A673 (cell line): ENCODE data around the gene FAM210A.

Source experiments
- EZH2 ChIP-seq: fragments of 200-600 bp; sonication (generic); IDR thresholded peaks from 2 replicates; pipeline ENCODE4 v1.6.1; 2017; ENCODE audit warnings: borderline replicate concordance, low read depth, mild to moderate bottlenecking, mixed read lengths, antibody characterized with exemption, low read length; ENCODE audit not compliant: poor library complexity, severe bottlenecking
- TF ChIP-seq, protein P1 (sequence below): fragments of 300-800, 200-600 bp; sonication (generic); conservative IDR thresholded peaks from 2 replicates; pipeline ENCODE4 v1.5.1; 2017; ENCODE audit warnings: low read depth, mild to moderate bottlenecking, antibody characterized with exemption, low read length, moderate library complexity, mixed read lengths

DNA sequence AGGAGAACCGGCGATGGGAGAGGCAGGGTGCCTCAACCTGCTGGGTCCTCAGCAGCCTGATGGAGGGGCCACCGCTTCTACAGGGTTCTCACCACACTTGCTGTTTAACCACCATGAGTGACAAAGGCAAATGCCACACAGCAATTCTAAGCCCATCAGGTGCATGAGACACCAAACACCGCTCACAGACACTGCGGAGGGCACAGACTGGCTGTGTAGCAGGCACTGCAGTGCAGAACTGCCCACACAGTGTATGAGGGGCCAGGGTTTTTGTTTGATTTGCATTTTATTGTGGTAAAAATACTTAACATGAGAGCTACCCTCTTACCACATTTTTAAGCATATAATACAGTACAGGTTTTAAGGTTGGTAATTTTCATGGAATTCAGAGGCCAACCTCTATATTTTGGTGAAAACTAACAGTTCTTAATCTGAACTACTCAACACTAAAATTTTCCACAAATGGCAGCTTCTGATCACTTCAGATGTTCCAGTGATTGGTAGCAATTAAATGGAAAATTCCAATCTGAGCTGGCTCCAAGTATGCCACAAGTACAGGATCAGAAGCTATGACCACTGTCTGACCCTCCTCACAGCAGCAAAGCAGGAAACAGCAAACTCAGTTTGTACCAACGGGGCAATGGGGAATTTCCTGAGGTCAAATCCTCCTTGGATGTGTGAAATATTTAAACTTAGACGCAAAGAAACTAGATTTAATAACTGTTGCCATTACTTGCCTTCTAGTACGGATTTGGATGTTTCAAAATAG is 67.7 kb downstream of the FAM210A start:
- TF ChIP-seq, protein P1, sequence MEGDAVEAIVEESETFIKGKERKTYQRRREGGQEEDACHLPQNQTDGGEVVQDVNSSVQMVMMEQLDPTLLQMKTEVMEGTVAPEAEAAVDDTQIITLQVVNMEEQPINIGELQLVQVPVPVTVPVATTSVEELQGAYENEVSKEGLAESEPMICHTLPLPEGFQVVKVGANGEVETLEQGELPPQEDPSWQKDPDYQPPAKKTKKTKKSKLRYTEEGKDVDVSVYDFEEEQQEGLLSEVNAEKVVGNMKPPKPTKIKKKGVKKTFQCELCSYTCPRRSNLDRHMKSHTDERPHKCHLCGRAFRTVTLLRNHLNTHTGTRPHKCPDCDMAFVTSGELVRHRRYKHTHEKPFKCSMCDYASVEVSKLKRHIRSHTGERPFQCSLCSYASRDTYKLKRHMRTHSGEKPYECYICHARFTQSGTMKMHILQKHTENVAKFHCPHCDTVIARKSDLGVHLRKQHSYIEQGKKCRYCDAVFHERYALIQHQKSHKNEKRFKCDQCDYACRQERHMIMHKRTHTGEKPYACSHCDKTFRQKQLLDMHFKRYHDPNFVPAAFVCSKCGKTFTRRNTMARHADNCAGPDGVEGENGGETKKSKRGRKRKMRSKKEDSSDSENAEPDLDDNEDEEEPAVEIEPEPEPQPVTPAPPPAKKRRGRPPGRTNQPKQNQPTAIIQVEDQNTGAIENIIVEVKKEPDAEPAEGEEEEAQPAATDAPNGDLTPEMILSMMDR, result no peak
- TF ChIP-seq EZH2, result no peak
